GM12892 (cell line): ENCODE results near the gene STRBP.

Source experiments
- POLR2A ChIP-seq: IDR thresholded peaks from 2 replicates; pipeline ENCODE4 v1.6.1; 2011; ENCODE audit warnings: low read depth, low read length, control low read depth
- POLR2AphosphoS5 ChIP-seq: IDR thresholded peaks from 2 replicates; pipeline ENCODE4 v1.6.1; 2011; ENCODE audit warnings: low read depth, low read length, control low read depth
- TAF1 ChIP-seq: IDR thresholded peaks from 2 replicates; pipeline ENCODE4 v1.6.1; 2011; ENCODE audit warnings: low read depth, mild to moderate bottlenecking, control low read depth, low read length, borderline replicate concordance

DNA sequence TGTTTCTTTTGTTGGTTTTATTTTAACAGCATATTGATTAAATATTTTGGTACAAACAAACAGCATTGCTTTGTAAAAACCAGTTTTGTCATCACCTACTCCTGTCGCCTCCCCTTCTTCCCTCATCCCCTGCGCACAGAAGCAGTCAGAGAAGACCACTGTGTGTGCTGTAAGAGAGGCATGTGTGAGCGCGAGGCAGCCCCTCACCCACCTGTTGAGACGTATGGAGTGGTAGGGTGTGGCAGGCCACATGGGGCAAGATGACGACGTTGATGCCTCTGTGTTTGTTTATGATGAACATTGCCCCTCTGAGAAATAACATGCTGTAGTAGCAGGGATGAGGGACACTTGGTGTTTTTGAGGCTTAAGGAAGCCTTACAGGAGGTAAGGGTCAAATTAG, 163.6 kb downstream of the STRBP start:
- no peak for TF ChIP-seq POLR2A
- no peak for TF ChIP-seq TAF1
- TF ChIP-seq POLR2AphosphoS5 = no peak; the same call in 1 of the 2 replicates
